NCI-H1048 (cell line): ENCODE measurements around the gene SELENOI.

Source experiments
- DNase-seq: peaks from one replicate; lab custom pipeline; 2025; lab: John Stamatoyannopoulos, UW

SELENOI gene

GRCh38 chr2:26412091-26412673, 66.2 kb downstream of the SELENOI start:
- no peak for DNase-seq

GRCh38 chr2:26414311-26414710, 68.4 kb downstream of the SELENOI start:
- DNase-seq = no peak

- no peak for DNase-seq
These were observed 76.0 kb downstream of the SELENOI start for GRCh38 chr2:26421961-26422360.

- DNase-seq = no peak
These were observed 77.1 kb downstream of the SELENOI start for GRCh38 chr2:26422947-26423629.

GRCh38 chr2:26423750-26424149, 77.8 kb downstream of the SELENOI start:
- no peak for DNase-seq

- no peak for DNase-seq
These were observed 78.3 kb downstream of the SELENOI start for GRCh38 chr2:26424221-26424620.

- no peak for DNase-seq
These were observed 82.9 kb downstream of the SELENOI start for GRCh38 chr2:26428846-26429245.

GRCh38 chr2:26429779-26430578, 84.0 kb downstream of the SELENOI start:
- no peak for DNase-seq

GRCh38 chr2:26430826-26431225, 84.9 kb downstream of the SELENOI start:
- no peak for DNase-seq

GRCh38 chr2:26432363-26432762, 86.4 kb downstream of the SELENOI start:
- DNase-seq = no peak

GRCh38 chr2:26432859-26433258, 86.9 kb downstream of the SELENOI start:
- DNase-seq = no peak

GRCh38 chr2:26435106-26435505, 89.2 kb downstream of the SELENOI start:
- DNase-seq = no peak

- DNase-seq = no peak
These were observed 92.6 kb downstream of the SELENOI start for GRCh38 chr2:26438526-26438925.

GRCh38 chr2:26438926-26439325, 93.0 kb downstream of the SELENOI start:
- DNase-seq = no peak

- DNase-seq = no peak
These were observed 96.4 kb downstream of the SELENOI start for GRCh38 chr2:26442301-26442700.

GRCh38 chr2:26442707-26443106, 96.8 kb downstream of the SELENOI start:
- DNase-seq = no peak

- no peak for DNase-seq
These were observed 98.3 kb downstream of the SELENOI start for GRCh38 chr2:26444236-26444635.
